Measurements from ENCODE around the gene CCDC102A.
"Not testable (repeated sequence)": the region's sequence is repeated elsewhere in the genome, so short reads cannot be mapped to it uniquely, and the experiment has no call there.

The CCDC102A gene

GRCh38 chr16:57563487-57563750 lies 27.0 kb upstream of the CCDC102A start:
- H3K9me3 ChIP-seq (ENCODE audit: control insufficient read depth in 1 of 2, low read length in 2 of 2), result peaks cover 6 to 15% of the 10 kb centered on the region in 2 donors
- no peak overlapping the region for H3K27ac ChIP-seq (ENCODE audit: low read length)
- H3K4me1 ChIP-seq (ENCODE audit: control insufficient read depth in 1 of 2, insufficient read depth in 2 of 2, low read length in 2 of 2), result no peaks in the 10 kb centered on the region
- H3K27me3 ChIP-seq (ENCODE audit: low read depth, low read length), result no peaks in the 10 kb centered on the region
- no peaks in the 10 kb centered on the region for H3K36me3 ChIP-seq (ENCODE audit: control insufficient read depth in 1 of 2, insufficient read depth in 2 of 2, low read length in 2 of 2)
- no peak overlapping the region for H3K4me3 ChIP-seq (ENCODE audit: low read depth in 1 of 2, low read length in 2 of 2)

GRCh38 chr16:57562669-57563486 lies 26.5 kb upstream of the CCDC102A start:
- H3K4me3 ChIP-seq (ENCODE audit: low read depth in 1 of 2, low read length in 2 of 2), result no peak overlapping the region
- H3K9me3 ChIP-seq (ENCODE audit: control insufficient read depth in 1 of 2, low read length in 2 of 2), result peaks cover 6 to 15% of the 10 kb centered on the region in 2 donors
- no peaks in the 10 kb centered on the region for H3K36me3 ChIP-seq (ENCODE audit: control insufficient read depth in 1 of 2, insufficient read depth in 2 of 2, low read length in 2 of 2)
- no peaks in the 10 kb centered on the region for H3K4me1 ChIP-seq (ENCODE audit: control insufficient read depth in 1 of 2, insufficient read depth in 2 of 2, low read length in 2 of 2)
- no peak overlapping the region for H3K27ac ChIP-seq (ENCODE audit: low read length)
- no peaks in the 10 kb centered on the region for H3K27me3 ChIP-seq (ENCODE audit: low read depth, low read length)

DNA sequence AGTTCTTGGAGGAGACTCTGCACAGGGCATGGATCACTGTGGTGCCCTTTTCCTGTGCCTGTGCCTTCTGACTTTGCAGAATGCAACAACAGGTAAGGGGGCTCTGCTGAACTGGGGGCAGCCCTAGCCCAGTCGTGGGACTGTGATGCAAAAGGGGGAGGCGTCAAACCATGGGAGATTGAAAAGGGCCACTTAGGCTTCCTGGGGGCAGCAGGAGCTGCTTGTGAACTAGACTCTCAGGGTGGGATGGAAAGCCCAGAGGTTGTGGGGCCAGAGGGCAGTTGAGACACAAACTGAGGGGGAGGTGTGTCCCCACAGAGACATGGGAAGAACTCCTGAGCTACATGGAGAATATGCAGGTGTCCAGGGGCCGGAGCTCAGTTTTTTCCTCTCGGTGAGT lies 25.7 kb upstream of the CCDC102A start:
- no peaks in the 10 kb centered on the region for H3K27me3 ChIP-seq (ENCODE audit: low read depth, low read length)
- peaks cover 6 to 15% of the 10 kb centered on the region in 2 donors for H3K9me3 ChIP-seq (ENCODE audit: control insufficient read depth in 1 of 2, low read length in 2 of 2)
- no peaks in the 10 kb centered on the region for H3K36me3 ChIP-seq (ENCODE audit: control insufficient read depth in 1 of 2, insufficient read depth in 2 of 2, low read length in 2 of 2)
- no peak overlapping the region for H3K27ac ChIP-seq (ENCODE audit: low read length)
- H3K4me1 ChIP-seq (ENCODE audit: control insufficient read depth in 1 of 2, insufficient read depth in 2 of 2, low read length in 2 of 2), result no peaks in the 10 kb centered on the region
- no peak overlapping the region for H3K4me3 ChIP-seq (ENCODE audit: low read depth in 1 of 2, low read length in 2 of 2)

DNA sequence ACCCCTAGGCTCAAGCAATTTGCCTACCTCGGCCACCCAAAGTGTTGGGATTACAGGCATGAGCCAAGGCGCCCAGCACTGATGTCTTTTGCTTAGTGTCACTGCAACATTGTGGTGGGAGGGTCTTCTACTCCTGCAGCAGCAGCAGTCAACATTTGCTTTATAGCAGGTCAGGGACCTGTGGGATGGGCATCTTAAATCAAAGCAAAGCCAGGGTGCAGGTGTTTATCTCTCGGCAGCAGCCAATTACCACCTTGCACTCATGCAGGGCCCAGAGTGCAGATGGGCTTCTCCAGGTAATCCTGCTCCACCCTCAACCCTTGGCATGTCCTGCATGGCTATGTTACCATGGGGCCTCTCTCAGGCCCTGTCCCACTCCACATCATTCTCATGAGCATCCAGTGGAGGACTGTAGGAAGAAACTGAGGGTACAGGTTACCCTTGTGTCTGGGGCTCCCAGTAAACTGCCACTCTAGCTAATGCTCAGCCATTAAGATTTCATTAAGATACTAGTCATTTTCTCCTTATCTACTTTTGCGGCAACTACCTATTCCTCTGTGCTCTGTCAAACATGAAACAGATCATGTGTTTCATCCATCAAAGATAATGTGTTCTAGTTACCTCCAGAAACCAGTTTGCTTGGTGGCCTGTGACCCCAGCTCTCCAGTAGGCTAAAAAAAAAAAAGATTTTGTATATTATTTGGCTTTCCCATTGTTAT lies 22.9 kb upstream of the CCDC102A start:
- Histone ChIP-seq H3K4me3 (ENCODE audit: low read depth in 1 of 2, low read length in 2 of 2) (no peak overlapping the region), H3K4me1 (ENCODE audit: control insufficient read depth in 1 of 2, insufficient read depth in 2 of 2, low read length in 2 of 2) (no peaks in the 10 kb centered on the region), H3K27me3 (ENCODE audit: low read depth, low read length) (no peaks in the 10 kb centered on the region), H3K9me3 (ENCODE audit: control insufficient read depth in 1 of 2, low read length in 2 of 2) (peaks cover 6 to 15% of the 10 kb centered on the region in 2 donors), H3K27ac (ENCODE audit: low read length) (no peak overlapping the region), H3K36me3 (ENCODE audit: control insufficient read depth in 1 of 2, insufficient read depth in 2 of 2, low read length in 2 of 2) (no peaks in the 10 kb centered on the region)

- no peak overlapping the region for H3K27ac ChIP-seq (ENCODE audit: low read length)
- no peaks in the 10 kb centered on the region for H3K27me3 ChIP-seq (ENCODE audit: low read depth, low read length)
- H3K4me3 ChIP-seq (ENCODE audit: low read depth in 1 of 2, low read length in 2 of 2), result no peak overlapping the region
- H3K9me3 ChIP-seq (ENCODE audit: control insufficient read depth in 1 of 2, low read length in 2 of 2), result peaks cover 6 to 11% of the 10 kb centered on the region in 2 donors
- no peaks in the 10 kb centered on the region for H3K4me1 ChIP-seq (ENCODE audit: control insufficient read depth in 1 of 2, insufficient read depth in 2 of 2, low read length in 2 of 2)
- H3K36me3 ChIP-seq (ENCODE audit: control insufficient read depth in 1 of 2, insufficient read depth in 2 of 2, low read length in 2 of 2), result no peaks in the 10 kb centered on the region
Measured at GRCh38 chr16:57556941-57557541, 20.7 kb upstream of the CCDC102A start.

DNA sequence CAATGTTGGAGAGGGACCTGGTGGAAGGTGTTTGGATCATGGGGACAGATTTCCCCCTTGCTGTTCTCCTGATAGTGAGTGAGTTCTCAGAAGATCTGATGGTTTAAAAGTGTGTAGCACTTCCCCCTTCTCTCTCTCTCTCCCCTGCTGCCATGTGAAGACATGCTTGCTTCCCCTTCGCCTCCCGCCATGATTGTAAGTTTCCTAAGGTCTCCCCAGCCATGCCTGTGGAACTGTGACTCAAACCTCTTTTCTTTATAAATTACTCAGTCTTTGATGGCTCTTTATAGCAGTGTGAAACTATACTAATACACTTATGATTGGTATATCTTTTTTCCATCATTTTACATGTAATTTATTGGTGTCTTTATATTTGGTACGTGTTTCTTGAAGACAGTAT lies 19.5 kb upstream of the CCDC102A start:
- H3K9me3 ChIP-seq (ENCODE audit: control insufficient read depth in 1 of 2, low read length in 2 of 2), result peaks cover 0 to 2% of the 10 kb centered on the region in 2 donors
- H3K36me3 ChIP-seq (ENCODE audit: control insufficient read depth in 1 of 2, insufficient read depth in 2 of 2, low read length in 2 of 2), result no peaks in the 10 kb centered on the region
- H3K27ac ChIP-seq (ENCODE audit: low read length), result no peak overlapping the region
- no peaks in the 10 kb centered on the region for H3K27me3 ChIP-seq (ENCODE audit: low read depth, low read length)
- H3K4me3 ChIP-seq (ENCODE audit: low read depth in 1 of 2, low read length in 2 of 2), result no peak overlapping the region
- no peaks in the 10 kb centered on the region for H3K4me1 ChIP-seq (ENCODE audit: control insufficient read depth in 1 of 2, insufficient read depth in 2 of 2, low read length in 2 of 2)

- no peaks in the 10 kb centered on the region for H3K9me3 ChIP-seq (ENCODE audit: control insufficient read depth in 1 of 2, low read length in 2 of 2)
- no peak overlapping the region for H3K27ac ChIP-seq (ENCODE audit: low read length)
- H3K4me3 ChIP-seq (ENCODE audit: low read depth in 1 of 2, low read length in 2 of 2), result no peak overlapping the region
- H3K36me3 ChIP-seq (ENCODE audit: control insufficient read depth in 1 of 2, insufficient read depth in 2 of 2, low read length in 2 of 2), result no peaks in the 10 kb centered on the region
- no peaks in the 10 kb centered on the region for H3K4me1 ChIP-seq (ENCODE audit: control insufficient read depth in 1 of 2, insufficient read depth in 2 of 2, low read length in 2 of 2)
- no peaks in the 10 kb centered on the region for H3K27me3 ChIP-seq (ENCODE audit: low read depth, low read length)
Measured at GRCh38 chr16:57551057-57551456, 14.7 kb upstream of the CCDC102A start.

DNA sequence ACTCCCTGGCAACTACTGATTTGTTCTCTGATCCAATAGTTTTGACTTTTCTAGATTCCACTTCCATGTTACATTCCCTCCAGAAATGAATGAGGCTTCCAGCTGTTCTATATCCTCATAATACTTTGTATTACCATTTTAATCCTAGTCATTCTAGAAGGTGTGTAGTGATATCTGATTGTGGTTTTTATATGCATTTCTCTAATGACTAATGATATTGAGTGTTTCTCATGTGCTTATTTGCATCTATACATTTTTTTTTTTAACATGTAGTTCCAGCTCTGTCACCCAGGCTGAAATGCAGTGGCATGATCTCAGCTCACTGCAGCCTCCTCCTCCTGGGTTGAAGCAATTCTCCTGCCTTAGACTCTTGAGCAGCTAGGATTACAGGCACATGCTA lies 13.4 kb upstream of the CCDC102A start:
- no peak overlapping the region for H3K4me3 ChIP-seq (ENCODE audit: low read depth in 1 of 2, low read length in 2 of 2)
- H3K27me3 ChIP-seq (ENCODE audit: low read depth, low read length), result no peaks in the 10 kb centered on the region
- H3K36me3 ChIP-seq (ENCODE audit: control insufficient read depth in 1 of 2, insufficient read depth in 2 of 2, low read length in 2 of 2), result no peaks in the 10 kb centered on the region
- no peaks in the 10 kb centered on the region for H3K9me3 ChIP-seq (ENCODE audit: control insufficient read depth in 1 of 2, low read length in 2 of 2)
- no peaks in the 10 kb centered on the region for H3K4me1 ChIP-seq (ENCODE audit: control insufficient read depth in 1 of 2, insufficient read depth in 2 of 2, low read length in 2 of 2)
- H3K27ac ChIP-seq (ENCODE audit: low read length), result no peak overlapping the region

DNA sequence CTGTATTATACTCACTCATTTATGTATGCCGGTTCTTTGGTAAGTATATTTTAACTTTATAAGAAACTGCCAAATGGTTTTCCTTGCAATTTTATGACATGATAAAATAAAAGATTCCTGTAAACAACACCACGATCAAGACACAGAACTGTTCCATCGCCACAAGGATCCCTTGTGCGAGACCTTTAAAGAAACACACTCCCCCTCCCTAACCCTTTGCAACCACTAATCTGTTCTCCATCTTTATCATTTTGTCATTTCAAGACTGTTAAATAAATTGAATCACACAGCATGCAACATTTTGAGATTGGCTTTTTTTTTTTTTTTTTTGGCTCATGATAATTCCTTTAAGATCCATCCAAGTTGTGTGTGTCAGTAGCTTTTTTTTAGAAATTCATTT lies 12.0 kb upstream of the CCDC102A start:
- no peak overlapping the region for H3K4me3 ChIP-seq (ENCODE audit: low read depth in 1 of 2, low read length in 2 of 2)
- H3K4me1 ChIP-seq (ENCODE audit: control insufficient read depth in 1 of 2, insufficient read depth in 2 of 2, low read length in 2 of 2), result no peaks in the 10 kb centered on the region
- no peaks in the 10 kb centered on the region for H3K27me3 ChIP-seq (ENCODE audit: low read depth, low read length)
- H3K36me3 ChIP-seq (ENCODE audit: control insufficient read depth in 1 of 2, insufficient read depth in 2 of 2, low read length in 2 of 2), result no peaks in the 10 kb centered on the region
- no peaks in the 10 kb centered on the region for H3K9me3 ChIP-seq (ENCODE audit: control insufficient read depth in 1 of 2, low read length in 2 of 2)
- H3K27ac ChIP-seq (ENCODE audit: low read length), result no peak overlapping the region

DNA sequence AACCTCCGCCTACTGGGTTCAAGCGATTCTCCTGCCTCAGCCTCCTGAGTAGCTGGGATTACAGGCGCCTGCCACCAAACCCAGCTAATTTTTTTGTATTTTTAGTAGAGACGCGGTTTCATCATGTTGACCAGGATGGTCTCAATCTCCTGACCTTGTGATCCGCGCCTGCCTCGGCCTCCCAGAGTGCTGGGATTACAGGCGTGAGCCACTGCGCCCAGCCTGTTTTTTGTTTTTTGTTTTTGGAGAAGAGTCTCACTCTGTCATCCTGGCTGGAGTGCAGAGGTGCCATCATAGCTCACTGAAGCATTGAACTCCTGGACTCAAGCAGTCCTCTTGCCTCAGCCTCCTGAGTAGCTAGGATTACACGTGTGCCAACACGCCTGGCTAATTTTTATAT lies 11.2 kb upstream of the CCDC102A start:
- not testable (repeated sequence) for H3K27ac ChIP-seq (ENCODE audit: low read length)

DNA sequence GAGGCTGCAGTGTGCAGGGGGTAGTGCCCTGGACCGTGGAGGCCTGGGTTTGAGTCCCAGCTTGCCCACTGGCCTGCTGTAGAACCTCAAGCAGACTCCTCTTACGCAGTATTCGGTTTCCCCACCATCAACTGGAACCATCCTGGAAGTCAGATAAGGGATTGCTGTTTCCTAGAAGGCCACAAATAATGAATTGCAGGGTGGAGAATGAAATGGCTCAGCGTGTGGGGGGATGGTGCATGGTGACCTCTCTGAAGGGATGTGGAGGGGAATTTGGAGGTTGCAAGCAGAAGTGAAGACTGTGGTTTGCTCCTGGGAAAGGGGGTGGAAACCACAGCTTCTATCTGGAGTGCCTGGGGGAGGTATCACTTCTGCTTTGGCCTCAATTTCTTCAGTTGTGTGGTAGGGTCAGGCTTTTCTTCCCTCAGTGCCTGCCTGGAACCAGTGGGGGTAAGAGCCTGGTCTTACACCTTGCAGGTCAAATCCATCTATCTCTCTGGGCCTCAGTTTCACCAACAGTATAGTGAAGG lies 7.8 kb upstream of the CCDC102A start:
- no peaks in the 10 kb centered on the region for H3K27me3 ChIP-seq (ENCODE audit: low read depth, low read length)
- no peak overlapping the region for H3K4me3 ChIP-seq (ENCODE audit: low read depth in 1 of 2, low read length in 2 of 2)
- H3K4me1 ChIP-seq (ENCODE audit: control insufficient read depth in 1 of 2, insufficient read depth in 2 of 2, low read length in 2 of 2), result no peaks in the 10 kb centered on the region
- no peaks in the 10 kb centered on the region for H3K9me3 ChIP-seq (ENCODE audit: control insufficient read depth in 1 of 2, low read length in 2 of 2)
- H3K27ac ChIP-seq (ENCODE audit: low read length), result no peak overlapping the region
- H3K36me3 ChIP-seq (ENCODE audit: control insufficient read depth in 1 of 2, insufficient read depth in 2 of 2, low read length in 2 of 2), result no peaks in the 10 kb centered on the region

More for the DNA sequence above, 11.2 kb upstream of the CCDC102A start:
- not testable (repeated sequence) for H3K36me3 ChIP-seq (ENCODE audit: control insufficient read depth in 1 of 2, insufficient read depth in 2 of 2, low read length in 2 of 2); H3K4me1 ChIP-seq (ENCODE audit: control insufficient read depth in 1 of 2, insufficient read depth in 2 of 2, low read length in 2 of 2); H3K27me3 ChIP-seq (ENCODE audit: low read depth, low read length); H3K9me3 ChIP-seq (ENCODE audit: control insufficient read depth in 1 of 2, low read length in 2 of 2); H3K4me3 ChIP-seq (ENCODE audit: low read depth in 1 of 2, low read length in 2 of 2)

Measured in muscle layer of duodenum (tissue), 2 donors.